ENCODE measurements around the gene KCNS1.

KCNS1 gene

GRCh38 chr20:45052698-45053429 lies 48.1 kb downstream of the KCNS1 start:
- Histone ChIP-seq H2AFZ (ENCODE audit: low read length, unreplicated experiment) (no peak overlapping the region), H3K27ac (ENCODE audit: low read depth, low read length) (peak overlapping the region; percentile 15; the same call in 1 of the 2 replicates), H3K4me1 (ENCODE audit: control insufficient read depth, insufficient read depth, low read length, unreplicated experiment) (peaks cover 14% of the 10 kb centered on the region), H3K36me3 (ENCODE audit: insufficient read depth, low read length) (0 out of 2 replicates have a peak, but pooled peaks cover 3% of the 10 kb centered on the region), H3K27me3 (ENCODE audit: insufficient read depth, low read length) (no peaks in the 10 kb centered on the region), H3K4me3 (ENCODE audit: low read depth, low read length) (no peak overlapping the region), H3K79me2 (ENCODE audit: control insufficient read depth, insufficient read depth, low read length, unreplicated experiment) (no peaks in the 10 kb centered on the region)

- H3K4me1 ChIP-seq (ENCODE audit: control insufficient read depth, insufficient read depth, low read length, unreplicated experiment) = peaks cover 23% of the 10 kb centered on the region
- H2AFZ ChIP-seq (ENCODE audit: low read length, unreplicated experiment) = no peak overlapping the region
- H3K27me3 ChIP-seq (ENCODE audit: insufficient read depth, low read length) = no peaks in the 10 kb centered on the region
- no peaks in the 10 kb centered on the region for H3K79me2 ChIP-seq (ENCODE audit: control insufficient read depth, insufficient read depth, low read length, unreplicated experiment)
- no peak overlapping the region for H3K27ac ChIP-seq (ENCODE audit: low read depth, low read length)
- no peak overlapping the region for H3K4me3 ChIP-seq (ENCODE audit: low read depth, low read length)
- H3K36me3 ChIP-seq (ENCODE audit: insufficient read depth, low read length) = no peaks in the 10 kb centered on the region
Observed at GRCh38 chr20:45051204-45052060, 49.5 kb downstream of the KCNS1 start.

- Histone ChIP-seq H2AFZ (ENCODE audit: low read length, unreplicated experiment) (no peak overlapping the region), H3K79me2 (ENCODE audit: control insufficient read depth, insufficient read depth, low read length, unreplicated experiment) (no peaks in the 10 kb centered on the region), H3K27me3 (ENCODE audit: insufficient read depth, low read length) (no peaks in the 10 kb centered on the region), H3K36me3 (ENCODE audit: insufficient read depth, low read length) (no peaks in the 10 kb centered on the region), H3K27ac (ENCODE audit: low read depth, low read length) (no peak overlapping the region), H3K4me1 (ENCODE audit: control insufficient read depth, insufficient read depth, low read length, unreplicated experiment) (peaks cover 23% of the 10 kb centered on the region), H3K4me3 (ENCODE audit: low read depth, low read length) (no peak overlapping the region)
Observed at GRCh38 chr20:45049904-45050471, 50.9 kb downstream of the KCNS1 start.

GRCh38 chr20:45049438-45049837 lies 51.5 kb downstream of the KCNS1 start:
- H3K4me3 ChIP-seq (ENCODE audit: low read depth, low read length) = no peak overlapping the region

GRCh38 chr20:45047581-45048119 lies 53.3 kb downstream of the KCNS1 start:
- Histone ChIP-seq H3K4me1 (ENCODE audit: control insufficient read depth, insufficient read depth, low read length, unreplicated experiment) (peaks cover 23% of the 10 kb centered on the region), H3K36me3 (ENCODE audit: insufficient read depth, low read length) (no peaks in the 10 kb centered on the region), H3K79me2 (ENCODE audit: control insufficient read depth, insufficient read depth, low read length, unreplicated experiment) (no peaks in the 10 kb centered on the region)

More at GRCh38 chr20:45049438-45049837, 51.5 kb downstream of the KCNS1 start:
- H2AFZ ChIP-seq (ENCODE audit: low read length, unreplicated experiment) = no peak overlapping the region
- no peaks in the 10 kb centered on the region for H3K27me3 ChIP-seq (ENCODE audit: insufficient read depth, low read length)
- H3K4me1 ChIP-seq (ENCODE audit: control insufficient read depth, insufficient read depth, low read length, unreplicated experiment) = peaks cover 26% of the 10 kb centered on the region
- H3K79me2 ChIP-seq (ENCODE audit: control insufficient read depth, insufficient read depth, low read length, unreplicated experiment) = no peaks in the 10 kb centered on the region
- no peak overlapping the region for H3K27ac ChIP-seq (ENCODE audit: low read depth, low read length)
- H3K36me3 ChIP-seq (ENCODE audit: insufficient read depth, low read length) = no peaks in the 10 kb centered on the region

GRCh38 chr20:45044601-45045000 lies 56.3 kb downstream of the KCNS1 start:
- Histone ChIP-seq H3K36me3 (ENCODE audit: insufficient read depth, low read length) (0 out of 2 replicates have a peak, but pooled peaks cover 7% of the 10 kb centered on the region), H2AFZ (ENCODE audit: low read length, unreplicated experiment) (no peak overlapping the region), H3K79me2 (ENCODE audit: control insufficient read depth, insufficient read depth, low read length, unreplicated experiment) (peaks cover 3% of the 10 kb centered on the region), H3K27me3 (ENCODE audit: insufficient read depth, low read length) (no peaks in the 10 kb centered on the region), H3K27ac (ENCODE audit: low read depth, low read length) (no peak overlapping the region), H3K4me1 (ENCODE audit: control insufficient read depth, insufficient read depth, low read length, unreplicated experiment) (peaks cover 38% of the 10 kb centered on the region), H3K4me3 (ENCODE audit: low read depth, low read length) (no peak overlapping the region)

More at GRCh38 chr20:45047581-45048119, 53.3 kb downstream of the KCNS1 start:
- H2AFZ ChIP-seq (ENCODE audit: low read length, unreplicated experiment) = no peak overlapping the region
- H3K4me3 ChIP-seq (ENCODE audit: low read depth, low read length) = no peak overlapping the region
- no peaks in the 10 kb centered on the region for H3K27me3 ChIP-seq (ENCODE audit: insufficient read depth, low read length)
- no peak overlapping the region for H3K27ac ChIP-seq (ENCODE audit: low read depth, low read length)

- Histone ChIP-seq H2AFZ (ENCODE audit: low read length, unreplicated experiment) (no peak overlapping the region), H3K4me1 (ENCODE audit: control insufficient read depth, insufficient read depth, low read length, unreplicated experiment) (peaks cover 43% of the 10 kb centered on the region), H3K79me2 (ENCODE audit: control insufficient read depth, insufficient read depth, low read length, unreplicated experiment) (peaks cover 3% of the 10 kb centered on the region), H3K36me3 (ENCODE audit: insufficient read depth, low read length) (0 out of 2 replicates have a peak, but pooled peaks cover 7% of the 10 kb centered on the region), H3K27me3 (ENCODE audit: insufficient read depth, low read length) (no peaks in the 10 kb centered on the region), H3K27ac (ENCODE audit: low read depth, low read length) (0 out of 2 replicates have a peak overlapping the region, but pooled peaks have one; percentile 18), H3K4me3 (ENCODE audit: low read depth, low read length) (no peak overlapping the region)
Observed at GRCh38 chr20:45044084-45044573, 56.8 kb downstream of the KCNS1 start.

- Histone ChIP-seq H3K4me1 (ENCODE audit: control insufficient read depth, insufficient read depth, low read length, unreplicated experiment) (peaks cover 54% of the 10 kb centered on the region), H2AFZ (ENCODE audit: low read length, unreplicated experiment) (no peak overlapping the region), H3K79me2 (ENCODE audit: control insufficient read depth, insufficient read depth, low read length, unreplicated experiment) (peaks cover 3% of the 10 kb centered on the region), H3K4me3 (ENCODE audit: low read depth, low read length) (no peak overlapping the region), H3K36me3 (ENCODE audit: insufficient read depth, low read length) (0 out of 2 replicates have a peak, but pooled peaks cover 7% of the 10 kb centered on the region), H3K27ac (ENCODE audit: low read depth, low read length) (no peak overlapping the region), H3K27me3 (ENCODE audit: insufficient read depth, low read length) (no peaks in the 10 kb centered on the region)
Observed at GRCh38 chr20:45042978-45043377, 57.9 kb downstream of the KCNS1 start.
